B cell (primary cell): ENCODE data around the gene HEXIM1. TPM values are rescaled to one million over a fixed set of nuclear protein-coding genes. Genes with fewer than 3 reads are reported as not detected.

ENCODE experiments used
- ATAC-seq: fragments of 200-7000 bp; cut with Tn5 transposase; one replicate; pipeline ENCODE4 v1.10.0; 2021; ENCODE audit warnings: low read depth, mild to moderate bottlenecking, moderate number of reproducible peaks, moderate library complexity
- CTCF ChIA-PET: fragments of 350-600 bp; sonication (Branson Sonifier 250); formaldehyde crosslinking; loops from one replicate; lab custom pipeline; 2021; ENCODE audit warnings: antibody characterized with exemption, inconsistent platforms; lab: Charles Lee
- POLR2A ChIA-PET: fragments of 350-600 bp; sonication (Branson Sonifier 250); formaldehyde crosslinking; loops from one replicate; lab custom pipeline; 2021; ENCODE audit warnings: antibody characterized with exemption; lab: Charles Lee
- DNase-seq: peaks from one replicate; pipeline ENCODE4 v3.0.0; 2013
- H2AFZ ChIP-seq: 2 replicates; pipeline ENCODE4 v1.6.1; 2012; ENCODE audit warnings: mild to moderate bottlenecking, low read depth, low read length; ENCODE audit not compliant: insufficient read depth, poor library complexity, severe bottlenecking
- H3K27ac ChIP-seq, 2 donors: 1 replicate in 1 of 2; 2 replicates in 1 of 2; pipeline ENCODE4 v1.5.1; 2012 to 2013; ENCODE audit warnings: low read length in 2 of 2, mild to moderate bottlenecking in 2 of 2, moderate library complexity in 1 of 2
- H3K27me3 ChIP-seq, 4 experiments: fragments of 200-600 bp in 1 of 4; sonication (generic) in 1 of 4; replicated peaks in 1 of 4; 1 replicate in 2 of 4; 2 replicates in 2 of 4; pipeline versions ENCODE4 v1.6.1 to v1.7.0; 2013 to 2016; ENCODE audit warnings: low read length in 3 of 4, mild to moderate bottlenecking in 2 of 4, mixed read lengths in 1 of 4, moderate library complexity in 1 of 4; ENCODE audit not compliant: insufficient read depth in 4 of 4, control insufficient read depth in 3 of 4; ENCODE audit errors: control extremely low read depth in 1 of 4
- H3K36me3 ChIP-seq, 2 experiments: replicated peaks in 1 of 2; 1 replicate in 1 of 2; 2 replicates in 1 of 2; pipeline versions ENCODE4 v1.6.1 to v1.7.1; 2013; ENCODE audit warnings: low read length in 1 of 2; ENCODE audit not compliant: insufficient read depth in 2 of 2, control insufficient read depth in 1 of 2; ENCODE audit errors: control extremely low read depth in 1 of 2, extremely low read depth in 1 of 2
- H3K4me1 ChIP-seq, 2 donors: fragments of 200-600 bp in 1 of 2; sonication (generic) in 1 of 2; 1 replicate in 1 of 2; 2 replicates in 1 of 2; pipeline versions ENCODE4 v1.5.1 to v1.6.1; 2013 to 2017; ENCODE audit warnings: low read length in 2 of 2; ENCODE audit not compliant: control insufficient read depth in 2 of 2, insufficient read depth in 2 of 2
- H3K4me2 ChIP-seq: replicated peaks from 2 replicates; pipeline ENCODE3; 2012; ENCODE audit warnings: mild to moderate bottlenecking, low read depth, low read length; ENCODE audit not compliant: poor library complexity, severe bottlenecking
- H3K4me3 ChIP-seq, 5 experiments: fragments of 200-600 bp in 1 of 5; sonication (generic) in 1 of 5; 1 replicate in 3 of 5; 2 replicates in 2 of 5; pipeline versions ENCODE4 v1.5.1 to v1.7.0; 2011 to 2016; ENCODE audit warnings: low read length in 4 of 5, mild to moderate bottlenecking in 4 of 5, low read depth in 2 of 5, control low read depth in 1 of 5, moderate library complexity in 1 of 5; ENCODE audit not compliant: insufficient read depth in 1 of 5; ENCODE audit errors: control extremely low read depth in 1 of 5, extremely low read depth in 1 of 5
- H3K79me2 ChIP-seq: fragments of 200-600 bp; sonication (generic); one replicate; pipeline ENCODE4 v1.6.0; 2016; ENCODE audit warnings: low read length; ENCODE audit not compliant: control insufficient read depth, insufficient read depth
- H3K9ac ChIP-seq: fragments of 200-600 bp; sonication (generic); 2 replicates; pipeline ENCODE4 v1.6.1; 2017; ENCODE audit warnings: mild to moderate bottlenecking, low read length, moderate library complexity
- H3K9me3 ChIP-seq, 3 donors: one replicate each; pipeline versions ENCODE4 v1.6.1 to v1.7.1; 2013; ENCODE audit warnings: low read length in 2 of 3; ENCODE audit not compliant: control insufficient read depth in 2 of 3, insufficient read depth in 1 of 3; ENCODE audit errors: control extremely low read depth in 1 of 3
- H4K20me1 ChIP-seq: 2 replicates; pipeline ENCODE4 v1.6.0; 2012; ENCODE audit warnings: mild to moderate bottlenecking, low read length; ENCODE audit not compliant: insufficient read depth, control insufficient read depth, poor library complexity, severe bottlenecking
- H3K27ac Mint-ChIP-seq: one replicate; pipeline ENCODE4 v1.8.0; 2021; ENCODE audit warnings: mixed read lengths
- H3K27me3 Mint-ChIP-seq: one replicate; pipeline ENCODE4 v1.8.0; 2021; ENCODE audit warnings: mixed read lengths
- H3K4me1 Mint-ChIP-seq: one replicate; pipeline ENCODE4 v1.8.0; 2021; ENCODE audit warnings: mixed read lengths
- H3K4me3 Mint-ChIP-seq: one replicate; pipeline ENCODE4 v1.8.0; 2021; ENCODE audit warnings: mixed read lengths
- H3K9me3 Mint-ChIP-seq: one replicate; pipeline ENCODE4 v1.8.0; 2022; ENCODE audit warnings: mixed read lengths; ENCODE audit not compliant: insufficient read depth
- EZH2 ChIP-seq: IDR thresholded peaks from 2 replicates; pipeline ENCODE4 v1.6.1; 2012; ENCODE audit warnings: borderline replicate concordance, low read depth, mild to moderate bottlenecking, moderate library complexity, low read length; ENCODE audit not compliant: insufficient read depth, poor library complexity, severe bottlenecking
- WGBS: methylation state at CpG from one replicate; pipeline ENCODE4 v1.1.5; 2013; ENCODE audit warnings: missing lambda C conversion rate; ENCODE audit not compliant: insufficient coverage; 5-methylcytosine and 5-hydroxymethylcytosine counted together
- intact Hi-C: fragments of 100-400 bp; cut with micrococcal nuclease; formaldehyde crosslinking; loops from one replicate; pipeline ENCODE4 v1.10.0; 2022
- polyA plus RNA-seq: library from polyadenylated mRNA; depleted of rRNA; stranded (reverse); fragments of >200 nt; gene quantifications from 2 replicates; pipeline ENCODE4 v1.2.3, GENCODE V29; 2012
- total RNA-seq, 2 donors: library from RNA; stranded (reverse); fragments of 120-200 nt in 1 of 2; gene quantifications; 1 replicate in 1 of 2; 2 replicates in 1 of 2; pipeline versions ENCODE4 v1.2.3 to v1.2.4, GENCODE V29; 2013 to 2022
- TF ChIP-seq, protein P1 (sequence below): fragments of 200-600 bp; IDR thresholded peaks from one replicate; pipeline ENCODE4 v1.8.0; 2022; ENCODE audit warnings: antibody characterized with exemption, mild to moderate bottlenecking

HEXIM1 gene
- total and polyA plus RNA-seq, 2 donors (not counting 1 experiment from before 2014, with no cell fraction given), result 23.7 to 48.9 TPM

DNA sequence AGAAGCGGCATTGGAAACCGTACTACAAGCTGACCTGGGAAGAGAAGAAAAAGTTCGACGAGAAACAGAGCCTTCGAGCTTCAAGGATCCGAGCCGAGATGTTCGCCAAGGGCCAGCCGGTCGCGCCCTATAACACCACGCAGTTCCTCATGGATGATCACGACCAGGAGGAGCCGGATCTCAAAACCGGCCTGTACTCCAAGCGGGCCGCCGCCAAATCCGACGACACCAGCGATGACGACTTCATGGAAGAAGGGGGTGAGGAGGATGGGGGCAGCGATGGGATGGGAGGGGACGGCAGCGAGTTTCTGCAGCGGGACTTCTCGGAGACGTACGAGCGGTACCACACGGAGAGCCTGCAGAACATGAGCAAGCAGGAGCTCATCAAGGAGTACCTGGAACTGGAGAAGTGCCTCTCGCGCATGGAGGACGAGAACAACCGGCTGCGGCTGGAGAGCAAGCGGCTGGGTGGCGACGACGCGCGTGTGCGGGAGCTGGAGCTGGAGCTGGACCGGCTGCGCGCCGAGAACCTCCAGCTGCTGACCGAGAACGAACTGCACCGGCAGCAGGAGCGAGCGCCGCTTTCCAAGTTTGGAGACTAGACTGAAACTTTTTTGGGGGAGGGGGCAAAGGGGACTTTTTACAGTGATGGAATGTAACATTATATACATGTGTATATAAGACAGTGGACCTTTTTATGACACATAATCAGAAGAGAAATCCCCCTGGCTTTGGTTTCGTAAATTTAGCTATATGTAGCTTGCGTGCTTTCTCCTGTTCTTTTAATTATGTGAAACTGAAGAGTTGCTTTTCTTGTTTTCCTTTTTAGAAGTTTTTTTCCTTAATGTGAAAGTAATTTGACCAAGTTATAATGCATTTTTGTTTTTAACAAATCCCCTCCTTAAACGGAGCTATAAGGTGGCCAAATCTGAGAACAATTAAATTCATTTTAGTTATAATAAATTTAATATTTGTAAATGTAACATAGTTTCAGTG, 1.7 kb downstream of the HEXIM1 start:
- Mint-ChIP-seq H3K4me1 (peaks cover 51% of the 10 kb centered on the region), H3K4me3 (peak overlapping the region; percentile 91), H3K27me3 (no peaks in the 10 kb centered on the region), H3K27ac (peak overlapping the region; percentile 99), H3K9me3 (no peaks in the 10 kb centered on the region)
- Histone ChIP-seq H3K4me2 (peak overlapping the region; percentile 93), H3K9ac (peak overlapping the region; percentile 78), H3K27ac (peak overlapping the region; percentile 47 to 52), H3K4me1 (peaks cover 29 to 52% of the 10 kb centered on the region in 2 donors), H3K9me3 (no peaks in the 10 kb centered on the region), H3K4me3 (peak overlapping the region; percentile 69 to 96 (median 85)), H3K79me2 (peaks cover 58% of the 10 kb centered on the region), H3K36me3 (no peaks in the 10 kb centered on the region), H3K27me3 (no peaks in the 10 kb centered on the region), H4K20me1 (peaks cover 23% of the 10 kb centered on the region), H2AFZ (peak overlapping the region; percentile 65)
- ChIA-PET POLR2A (interaction anchor here (0.6 to 6.6 kb wide), 14 partner anchors 11 to 1789 kb away, joined by 3 to 246 read pairs (median 8); partner anchors contain the start of genes ACBD4, FMNL1 and HEXIM2), CTCF (interaction anchor here (0.6 to 7.5 kb wide), 19 partner anchors 10 to 245 kb away, joined by 3 to 242 read pairs (median 5); partner anchors contain the start of genes ACBD4, FMNL1, HEXIM2 and PLCD3)
- DNase-seq (no peak), ATAC-seq (no peak)
- TF ChIP-seq EZH2, result no peak
- TF ChIP-seq, protein P1, sequence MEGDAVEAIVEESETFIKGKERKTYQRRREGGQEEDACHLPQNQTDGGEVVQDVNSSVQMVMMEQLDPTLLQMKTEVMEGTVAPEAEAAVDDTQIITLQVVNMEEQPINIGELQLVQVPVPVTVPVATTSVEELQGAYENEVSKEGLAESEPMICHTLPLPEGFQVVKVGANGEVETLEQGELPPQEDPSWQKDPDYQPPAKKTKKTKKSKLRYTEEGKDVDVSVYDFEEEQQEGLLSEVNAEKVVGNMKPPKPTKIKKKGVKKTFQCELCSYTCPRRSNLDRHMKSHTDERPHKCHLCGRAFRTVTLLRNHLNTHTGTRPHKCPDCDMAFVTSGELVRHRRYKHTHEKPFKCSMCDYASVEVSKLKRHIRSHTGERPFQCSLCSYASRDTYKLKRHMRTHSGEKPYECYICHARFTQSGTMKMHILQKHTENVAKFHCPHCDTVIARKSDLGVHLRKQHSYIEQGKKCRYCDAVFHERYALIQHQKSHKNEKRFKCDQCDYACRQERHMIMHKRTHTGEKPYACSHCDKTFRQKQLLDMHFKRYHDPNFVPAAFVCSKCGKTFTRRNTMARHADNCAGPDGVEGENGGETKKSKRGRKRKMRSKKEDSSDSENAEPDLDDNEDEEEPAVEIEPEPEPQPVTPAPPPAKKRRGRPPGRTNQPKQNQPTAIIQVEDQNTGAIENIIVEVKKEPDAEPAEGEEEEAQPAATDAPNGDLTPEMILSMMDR, result no peak
- WGBS, result under 1% methylated on average over 53 of the region's 56 CpGs
- intact Hi-C loops, result loop anchor here (1.0 to 5.0 kb wide), 5 partner anchors 23 to 1143 kb away; no protein-coding TSS in a partner anchor
